ENCODE data around the gene CABP4. TPM values are rescaled to one million over a fixed set of nuclear protein-coding genes. Genes with fewer than 3 reads are reported as not detected.
"Not testable (repeated sequence)": the region's sequence is repeated elsewhere in the genome, so short reads cannot be mapped to it uniquely, and the experiment has no call there.

CABP4 gene
- total RNA-seq, 1 experiment from 2014 or later, result 11.8 TPM

DNA sequence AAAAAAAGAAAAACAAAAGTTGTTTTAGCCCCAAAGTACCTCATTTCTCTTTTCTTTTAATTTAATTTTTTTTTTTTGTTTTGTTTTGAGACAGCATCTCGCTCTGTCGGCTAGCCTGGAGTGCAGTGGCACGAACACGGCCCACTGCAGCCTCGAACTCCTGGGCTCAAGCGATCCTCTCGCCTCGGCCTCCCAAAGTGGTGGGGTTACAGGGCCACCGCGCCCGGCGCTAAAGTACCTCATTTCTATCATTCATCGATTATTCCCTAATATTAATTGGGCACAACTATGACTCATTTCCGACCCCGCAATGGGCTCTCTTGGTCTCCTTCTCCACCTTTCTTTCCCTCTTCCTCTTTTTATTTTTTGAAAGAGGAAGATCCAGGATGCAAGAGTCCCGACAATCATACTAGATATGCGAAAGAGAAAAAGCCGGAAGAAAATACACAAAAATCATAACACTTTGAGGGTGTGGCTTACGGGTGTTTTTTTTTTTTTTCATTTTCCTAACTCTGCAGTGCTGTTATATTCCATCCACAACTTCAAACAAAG, 27.2 kb downstream of the CABP4 start:
- no peak for DNase-seq (ENCODE audit: low spot score)

GRCh38 chr11:67482827-67483798, 28.0 kb downstream of the CABP4 start, which contains the start of gene AIP:
Gene AIP (plus strand): TSS chr11:67483026. CDS start chr11:67483159, 133 bp downstream.
- peak; percentile 99 for DNase-seq (ENCODE audit: low spot score)

GRCh38 chr11:67483831-67484665, 28.9 kb downstream of the CABP4 start:
- no peak for DNase-seq (ENCODE audit: low spot score)

DNA sequence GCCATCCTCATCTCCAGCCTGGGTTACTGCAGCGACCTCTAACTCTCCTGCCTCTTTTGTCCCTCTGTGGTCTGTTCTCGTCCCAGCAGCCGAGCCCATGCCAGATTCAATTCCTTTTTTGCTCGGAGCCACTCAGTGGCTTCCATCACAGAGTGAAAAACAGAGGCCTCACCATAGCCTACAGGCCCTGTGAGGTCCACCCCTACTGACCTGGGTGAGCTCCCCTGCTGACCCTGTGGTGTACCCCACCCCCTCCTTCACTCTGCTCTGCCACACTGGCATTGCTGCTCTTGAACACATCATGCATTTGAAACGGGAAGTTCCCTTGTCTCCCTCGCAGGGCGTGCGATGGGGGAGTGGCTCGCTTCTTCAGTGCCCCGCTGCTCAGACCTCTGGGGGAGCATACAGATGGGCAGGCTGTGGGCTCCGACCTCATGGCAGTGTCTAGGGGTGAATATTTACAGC, 29.7 kb downstream of the CABP4 start:
- no peak for DNase-seq (ENCODE audit: low spot score)

DNA sequence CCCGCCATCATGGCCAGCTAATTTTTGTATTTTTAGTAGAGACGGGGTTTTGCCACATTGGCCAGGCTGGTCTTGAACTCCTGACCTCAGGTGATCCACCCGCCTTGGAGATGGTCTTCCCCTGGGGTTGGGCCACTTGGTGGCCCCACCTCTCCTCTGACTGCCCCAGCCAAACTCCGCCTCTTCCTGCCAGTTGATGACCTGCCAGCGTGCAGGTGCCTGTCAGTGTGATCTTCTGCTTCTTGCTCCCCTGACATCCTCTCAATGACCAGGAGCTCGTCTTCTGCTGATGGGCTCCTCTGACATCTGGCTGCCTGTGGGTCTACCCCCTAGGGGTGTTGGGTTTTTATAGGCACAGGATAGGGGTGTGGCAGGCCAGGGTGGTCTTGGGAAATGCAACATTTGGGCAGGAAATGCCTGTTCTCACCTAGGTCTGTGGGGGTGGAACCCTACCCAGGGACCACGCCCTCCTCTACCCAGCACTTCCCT, 30.8 kb downstream of the CABP4 start:
- DNase-seq (ENCODE audit: low spot score), result not testable (repeated sequence)

DNA sequence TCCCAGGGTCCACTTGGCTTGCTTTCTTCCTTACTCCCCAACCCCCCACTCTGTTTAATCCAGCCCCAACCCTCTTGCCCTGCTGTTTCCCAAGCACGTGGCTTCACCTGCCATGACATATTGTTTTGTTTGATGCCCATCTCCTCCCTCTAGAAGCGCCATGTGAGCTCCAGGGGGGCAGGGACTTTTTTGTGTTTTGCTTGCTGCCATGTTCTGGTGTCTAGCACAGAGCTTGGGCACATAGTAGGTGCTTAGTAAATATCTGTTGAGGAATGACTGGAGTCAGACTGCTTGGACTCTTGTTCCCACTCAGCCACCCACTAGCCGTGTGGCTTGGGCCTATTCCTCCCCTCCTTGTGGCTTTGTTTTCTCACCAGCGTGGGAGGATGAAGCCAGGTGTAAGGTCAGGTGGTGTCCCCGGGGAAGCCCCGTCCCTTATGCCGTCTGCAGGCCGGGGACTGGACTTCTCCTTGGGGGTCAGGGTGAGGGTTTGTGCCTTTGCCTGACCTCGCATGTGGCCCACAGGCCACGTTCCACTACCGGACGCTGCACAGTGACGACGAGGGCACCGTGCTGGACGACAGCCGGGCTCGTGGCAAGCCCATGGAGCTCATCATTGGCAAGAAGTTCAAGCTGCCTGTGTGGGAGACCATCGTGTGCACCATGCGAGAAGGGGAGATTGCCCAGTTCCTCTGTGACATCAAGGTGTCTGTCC, 31.5 kb downstream of the CABP4 start:
- no peak for DNase-seq (ENCODE audit: low spot score)

DNA sequence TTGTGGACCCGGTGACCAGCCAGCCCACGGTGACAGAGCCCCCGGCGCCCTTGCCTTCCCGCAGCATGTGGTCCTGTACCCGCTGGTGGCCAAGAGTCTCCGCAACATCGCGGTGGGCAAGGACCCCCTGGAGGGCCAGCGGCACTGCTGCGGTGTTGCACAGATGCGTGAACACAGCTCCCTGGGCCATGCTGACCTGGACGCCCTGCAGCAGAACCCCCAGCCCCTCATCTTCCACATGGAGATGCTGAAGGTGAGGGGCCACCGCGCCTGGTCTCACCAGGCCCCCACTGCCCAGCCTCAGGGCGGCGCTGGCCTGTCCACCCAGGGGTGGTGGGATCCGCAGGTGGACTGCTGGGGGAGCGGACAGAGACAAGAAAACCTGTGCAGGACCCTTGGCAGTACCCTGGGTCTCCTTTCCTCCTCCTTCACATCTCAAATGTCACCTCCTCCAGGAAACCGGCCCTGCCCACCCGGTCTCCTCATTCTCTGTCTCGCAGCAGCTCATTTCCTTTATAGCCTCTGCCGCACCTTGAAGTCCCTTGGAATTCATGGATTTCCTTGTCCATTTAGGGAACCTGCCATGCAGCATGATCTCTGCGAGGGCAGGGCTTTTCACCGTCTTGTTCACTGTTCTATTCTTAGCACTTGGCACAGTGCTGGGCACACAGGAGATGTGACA, 34.2 kb downstream of the CABP4 start:
- no peak for DNase-seq (ENCODE audit: low spot score)

GRCh38 chr11:67489885-67490726, 35.0 kb downstream of the CABP4 start:
- DNase-seq (ENCODE audit: low spot score), result no peak

DNA sequence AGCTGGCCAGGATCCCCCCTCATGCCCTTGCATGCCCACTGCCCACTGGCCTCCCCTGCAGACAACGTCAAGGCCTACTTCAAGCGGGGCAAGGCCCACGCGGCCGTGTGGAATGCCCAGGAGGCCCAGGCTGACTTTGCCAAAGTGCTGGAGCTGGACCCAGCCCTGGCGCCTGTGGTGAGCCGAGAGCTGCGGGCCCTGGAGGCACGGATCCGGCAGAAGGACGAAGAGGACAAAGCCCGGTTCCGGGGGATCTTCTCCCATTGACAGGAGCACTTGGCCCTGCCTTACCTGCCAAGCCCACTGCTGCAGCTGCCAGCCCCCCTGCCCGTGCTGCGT, 35.5 kb downstream of the CABP4 start:
- DNase-seq (ENCODE audit: low spot score), result no peak

GRCh38 chr11:67491276-67492068, 36.3 kb downstream of the CABP4 start:
- no peak for DNase-seq (ENCODE audit: low spot score)

DNA sequence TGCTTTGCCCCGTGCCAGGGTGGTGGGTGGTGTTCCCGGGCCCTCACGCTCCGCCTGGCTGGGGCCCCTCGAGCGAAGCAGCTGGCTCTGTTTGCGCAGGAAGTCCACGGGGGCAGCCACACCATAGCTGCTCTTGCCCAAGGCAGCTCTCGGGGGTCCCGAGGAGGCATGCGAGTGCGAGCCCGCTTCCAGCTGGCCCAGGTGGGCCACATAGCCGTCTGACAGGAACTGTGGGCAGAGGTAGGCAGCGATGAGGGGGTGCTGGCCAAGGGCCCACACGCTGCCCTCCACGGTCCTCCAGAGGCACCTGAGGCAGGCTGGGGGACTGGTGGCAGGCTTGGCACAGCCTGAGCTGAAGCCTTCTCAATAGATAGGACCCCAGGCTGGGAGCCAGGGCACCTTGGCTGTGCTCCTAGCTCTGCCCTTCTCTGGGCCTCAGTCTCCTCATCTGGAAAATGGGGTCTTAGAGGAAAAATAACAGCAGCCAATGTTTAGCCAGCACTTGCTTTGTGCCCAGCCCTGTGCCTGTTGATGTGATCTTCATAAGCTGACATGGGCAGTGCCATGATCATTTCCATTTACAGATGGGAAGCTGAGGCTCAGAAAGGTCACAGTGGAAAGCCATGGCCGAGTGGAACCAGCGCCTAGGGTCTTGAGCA, 37.0 kb downstream of the CABP4 start:
- no peak for DNase-seq (ENCODE audit: low spot score)

DNA sequence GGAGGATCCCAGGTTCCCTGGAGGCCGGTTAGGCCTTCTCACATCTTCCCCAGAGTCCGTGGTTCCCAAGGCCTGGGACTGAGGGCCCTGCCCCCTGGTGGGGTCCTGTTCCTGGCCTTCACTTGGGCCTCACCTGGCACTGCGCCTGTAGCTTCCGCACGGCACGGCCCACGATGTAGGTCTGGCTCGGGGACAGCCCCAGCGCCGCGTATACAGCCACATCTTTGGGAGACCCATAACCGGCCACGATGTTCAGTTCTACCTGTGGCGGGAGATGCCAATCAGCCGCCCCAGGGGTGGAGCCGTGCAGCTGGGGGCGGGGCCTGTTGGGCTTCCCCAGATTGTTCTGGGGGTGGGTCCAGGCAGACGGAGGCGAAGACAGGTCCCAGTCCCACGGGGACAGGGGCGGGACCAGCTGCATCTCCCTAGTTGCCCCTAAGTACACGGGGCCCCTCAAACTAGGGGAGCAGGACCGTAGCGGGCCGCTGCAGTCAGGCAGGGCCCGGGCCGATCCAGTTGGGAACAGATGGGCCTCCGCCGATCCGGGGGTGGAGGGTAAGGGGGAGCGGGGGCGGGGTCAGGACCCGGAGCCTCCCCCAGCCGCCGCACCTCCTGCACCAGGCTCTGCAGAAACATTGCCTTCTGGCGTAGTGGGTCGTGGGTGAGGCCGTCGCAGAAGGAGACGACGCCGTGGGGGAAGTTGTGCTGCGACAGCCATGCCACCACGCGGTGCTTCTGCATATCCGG, 37.8 kb downstream of the CABP4 start:
- DNase-seq (ENCODE audit: low spot score), result no peak

DNA sequence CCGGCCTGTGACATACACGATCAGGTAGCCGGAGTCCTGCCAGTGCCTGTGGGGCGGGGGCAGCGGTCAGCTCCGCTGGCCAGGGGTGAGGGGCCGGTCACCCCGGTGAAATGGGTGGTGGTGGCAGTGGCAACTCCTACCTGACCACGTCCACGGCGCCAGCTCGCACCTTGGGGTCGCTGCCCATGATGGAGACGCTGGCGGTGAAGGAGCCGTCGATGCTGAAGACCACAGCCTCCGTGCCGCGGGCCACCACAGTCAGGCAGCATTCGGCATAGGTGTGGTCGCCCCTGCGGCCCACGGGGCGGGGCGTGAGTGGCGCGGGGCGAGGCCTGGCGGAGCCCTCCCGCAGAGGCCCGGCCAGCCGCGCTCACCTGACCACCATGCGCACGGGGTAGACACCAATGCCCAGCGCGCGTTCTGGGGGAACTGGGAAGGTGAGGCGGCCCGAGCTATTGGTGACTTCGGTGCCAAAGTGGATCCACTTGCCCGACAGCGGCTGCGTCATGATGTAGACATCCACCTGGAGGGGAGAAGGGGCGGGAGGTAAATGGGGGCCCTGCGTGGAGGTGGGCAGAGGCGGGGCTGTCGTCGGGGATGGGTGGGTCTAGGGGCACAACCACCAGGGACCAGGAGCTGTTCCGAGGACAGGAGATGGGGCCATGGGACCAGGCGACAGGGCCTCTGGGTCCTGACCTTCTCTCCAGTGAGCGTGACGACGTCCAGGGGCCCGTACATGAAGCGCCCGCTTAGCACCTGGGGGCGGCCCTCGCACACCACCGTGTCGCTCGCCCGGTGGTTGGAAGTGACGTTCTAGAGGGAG, 38.6 kb downstream of the CABP4 start:
- no peak for DNase-seq (ENCODE audit: low spot score)

DNA sequence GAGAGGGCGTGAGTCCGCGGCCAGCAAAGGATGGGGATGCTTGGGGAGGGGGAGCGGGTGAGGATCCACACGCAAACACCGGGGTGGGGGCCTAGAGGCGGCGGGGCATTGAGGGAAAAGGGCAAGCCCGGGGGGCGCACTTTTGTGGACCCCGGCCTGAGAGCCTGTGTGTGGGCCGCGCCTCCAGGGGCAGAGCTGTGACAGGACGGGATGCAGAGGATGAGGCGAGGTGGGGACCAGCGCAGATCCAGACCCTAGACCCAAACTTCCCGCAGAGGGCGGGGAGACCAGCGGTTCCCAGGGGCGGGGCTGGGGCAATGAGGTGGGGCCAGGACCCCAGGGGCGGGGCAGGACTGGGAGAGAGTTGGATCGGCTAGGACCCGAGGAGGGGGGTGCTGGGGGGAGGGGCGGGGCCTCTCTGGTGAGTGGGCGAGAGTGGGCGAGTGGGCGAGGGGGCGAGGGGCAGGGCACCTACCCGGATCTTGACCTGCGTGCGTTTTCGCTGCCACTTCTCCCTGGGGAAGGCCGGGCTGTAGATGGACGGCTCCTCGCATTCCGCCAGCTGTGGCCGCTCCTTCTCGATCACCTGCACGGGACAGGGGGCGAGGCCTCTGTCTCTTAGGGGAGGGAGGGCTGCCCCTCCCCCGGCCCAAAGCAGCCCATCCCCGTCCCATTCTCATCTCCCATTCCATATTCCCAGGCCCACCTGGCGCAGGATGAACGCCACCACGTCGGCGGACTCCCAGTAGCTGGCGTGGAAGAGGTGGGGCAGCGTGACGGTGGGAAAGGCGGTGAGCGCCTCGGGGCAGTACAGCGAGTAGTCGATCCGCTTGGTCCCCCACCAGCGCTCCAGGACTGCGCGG, 39.4 kb downstream of the CABP4 start:
- no peak for DNase-seq (ENCODE audit: low spot score)

GRCh38 chr11:67495234-67496005, 40.3 kb downstream of the CABP4 start:
- DNase-seq (ENCODE audit: low spot score), result no peak
